Endometrium (tissue), 2 donors: ENCODE results near the gene ZNF407.

Source experiments
- FAIRE-seq: peaks from 2 replicates; lab custom pipeline; 2012; peaks lifted over from hg19 to GRCh38; lab: Jason Lieb, UNC
- donor health status: control.
- donor health status: control.

Gene ZNF407

DNA sequence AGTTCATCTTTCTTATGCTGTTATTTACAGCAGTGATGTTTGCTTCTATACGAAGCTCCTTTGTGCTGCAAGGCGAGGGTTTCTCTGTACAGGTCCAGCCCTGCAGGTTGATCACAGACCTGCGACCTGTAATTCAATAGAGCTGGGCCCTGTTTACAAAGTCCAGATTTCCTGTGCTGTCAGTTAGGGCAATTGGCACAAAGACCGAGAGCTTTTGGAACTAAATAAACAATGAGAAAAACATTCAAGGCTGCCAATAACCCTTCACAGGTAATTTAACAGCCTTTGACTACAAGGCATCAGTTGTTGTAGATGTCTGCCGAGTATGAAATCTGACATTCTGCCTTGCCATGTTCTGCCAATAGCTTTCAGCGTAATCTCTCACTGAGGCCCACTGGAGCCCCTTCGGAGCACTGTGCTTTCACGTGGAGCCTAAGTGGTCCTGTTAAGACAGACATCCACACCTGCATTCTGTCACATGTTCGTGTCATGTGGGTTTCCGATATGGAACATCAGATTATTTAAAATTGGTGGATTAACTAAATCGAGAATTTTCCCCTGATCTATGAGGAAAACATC is 378.8 kb downstream of the ZNF407 start:
- FAIRE-seq: no peak

DNA sequence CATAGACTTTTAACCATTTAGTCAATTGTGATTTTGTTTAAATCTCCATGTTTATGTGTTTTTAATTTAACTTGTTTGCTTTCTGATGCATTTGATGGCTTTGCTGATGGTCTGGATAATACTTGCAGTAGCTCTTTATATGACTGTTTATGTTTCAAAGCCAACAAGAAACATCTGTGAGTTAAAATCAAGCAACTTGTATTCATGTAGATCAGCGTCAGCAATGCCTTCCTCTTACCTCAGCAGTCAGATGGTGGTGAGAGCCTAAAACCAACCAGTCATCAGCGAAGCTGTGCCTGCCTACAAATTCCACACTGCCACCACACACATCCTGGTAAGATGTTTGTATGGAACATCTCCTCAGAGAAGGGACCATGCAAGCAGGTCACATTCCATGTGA is 379.4 kb downstream of the ZNF407 start:
- no peak for FAIRE-seq

DNA sequence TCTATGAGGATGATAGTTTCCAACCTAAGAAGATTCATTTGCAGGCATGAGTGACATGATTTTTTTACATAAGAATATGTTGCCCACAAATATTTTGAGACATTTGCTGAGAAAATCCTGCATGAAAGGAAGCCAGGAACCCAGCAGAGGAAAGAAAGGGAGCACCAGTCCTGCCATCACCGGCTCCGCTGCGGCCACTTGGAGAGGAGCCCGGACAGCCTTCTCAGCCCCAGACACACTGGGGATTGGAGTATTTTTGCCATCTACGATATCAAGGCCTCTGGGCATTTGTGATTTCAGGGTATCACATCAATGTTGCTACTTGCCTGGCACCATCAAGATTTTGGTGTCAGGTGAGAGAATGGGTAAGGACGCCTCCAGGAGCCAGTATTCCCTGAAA is 383.0 kb downstream of the ZNF407 start:
- no peak for FAIRE-seq

DNA sequence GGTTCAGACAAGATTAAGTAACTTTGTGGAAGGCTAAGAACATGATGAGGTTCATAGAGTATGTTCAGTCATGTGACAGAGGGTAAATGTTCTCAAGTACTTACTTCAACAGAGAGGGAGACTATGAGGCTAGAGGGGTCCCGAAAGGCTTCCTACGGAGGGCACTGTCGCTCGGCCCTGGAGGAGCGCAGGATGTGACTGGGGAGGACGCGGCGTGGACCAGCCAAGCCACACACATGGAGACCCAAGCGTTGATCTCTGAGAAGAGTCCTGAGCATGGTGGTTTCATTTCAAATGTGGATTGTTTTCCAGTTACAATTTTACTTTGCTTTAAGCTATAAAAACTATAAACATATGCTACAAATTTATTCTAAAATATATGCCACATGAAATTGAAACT is 383.8 kb downstream of the ZNF407 start:
- FAIRE-seq: no peak

DNA sequence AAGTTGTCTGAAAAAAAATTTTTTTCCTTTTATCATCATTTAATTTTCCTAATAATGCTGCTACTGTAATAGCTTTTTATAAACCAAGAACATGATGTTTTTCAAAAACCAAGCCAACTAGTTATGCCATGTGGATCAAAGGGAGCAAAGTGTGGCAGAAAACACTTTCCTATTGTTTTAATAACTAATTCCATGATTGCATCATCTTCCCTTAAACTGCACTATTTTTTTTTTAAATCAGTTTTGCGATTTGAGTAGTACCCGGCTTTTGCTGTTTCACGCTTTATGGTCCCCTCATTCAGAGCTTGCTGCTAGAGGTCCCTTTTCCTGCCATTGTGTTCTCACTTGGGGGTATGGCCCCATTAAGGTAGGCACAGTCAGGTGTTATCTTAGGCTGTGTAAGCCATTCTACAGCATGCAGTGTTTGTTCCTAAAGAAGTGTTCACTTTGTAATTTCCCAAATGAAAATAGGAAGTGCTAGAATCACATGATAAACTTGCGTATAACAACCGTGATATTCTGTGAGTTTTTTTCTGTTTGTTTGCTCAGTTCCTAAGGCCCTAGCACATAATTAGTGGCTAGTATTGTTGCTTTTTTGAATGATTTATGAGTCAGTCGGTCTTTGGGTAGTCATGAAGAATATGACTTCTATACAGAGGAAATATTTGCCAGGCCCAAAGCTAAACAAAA is 385.4 kb downstream of the ZNF407 start:
- FAIRE-seq: no peak

DNA sequence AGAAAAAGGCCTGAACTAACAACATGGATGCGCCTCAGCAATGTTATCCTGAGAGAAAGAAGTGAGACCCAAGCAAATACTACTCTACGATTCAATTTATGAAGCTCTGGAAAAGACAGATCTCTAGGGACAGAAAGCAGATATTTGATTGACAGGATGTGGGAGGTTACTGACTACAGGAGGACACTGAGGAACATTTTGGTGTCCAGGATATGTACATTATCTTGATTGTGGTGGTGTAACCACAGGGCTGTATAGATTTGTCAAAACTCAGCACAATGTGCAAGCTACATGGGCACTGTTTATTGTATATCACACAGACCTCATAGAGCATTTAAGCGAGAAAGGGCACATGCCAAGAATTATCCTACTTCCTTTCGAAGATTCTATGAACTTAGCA is 391.5 kb downstream of the ZNF407 start:
- FAIRE-seq: no peak

DNA sequence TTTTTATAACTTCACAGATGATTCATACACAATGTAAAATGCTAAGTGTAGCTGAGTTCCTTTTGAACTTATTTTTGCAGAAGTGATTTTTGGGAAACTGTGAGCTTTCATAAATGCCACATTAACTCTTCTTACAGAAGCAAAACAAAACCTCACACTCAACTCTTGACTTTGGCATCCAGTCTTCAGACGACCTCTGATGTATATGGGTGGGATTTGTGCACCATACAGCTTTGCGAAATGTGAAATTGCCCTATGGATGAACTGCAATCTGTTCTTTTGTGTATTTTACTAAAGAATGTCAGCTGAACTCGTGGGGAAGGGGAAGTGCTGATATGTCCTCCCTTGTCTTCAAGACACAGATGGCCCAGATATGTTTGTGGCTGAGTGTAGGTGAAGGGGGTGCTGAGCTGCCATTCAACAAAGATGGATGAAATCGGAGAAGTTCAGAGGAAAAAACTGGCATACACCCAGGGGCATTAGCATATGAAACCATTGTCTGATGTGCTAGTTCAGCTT is 393.0 kb downstream of the ZNF407 start:
- no peak for FAIRE-seq

DNA sequence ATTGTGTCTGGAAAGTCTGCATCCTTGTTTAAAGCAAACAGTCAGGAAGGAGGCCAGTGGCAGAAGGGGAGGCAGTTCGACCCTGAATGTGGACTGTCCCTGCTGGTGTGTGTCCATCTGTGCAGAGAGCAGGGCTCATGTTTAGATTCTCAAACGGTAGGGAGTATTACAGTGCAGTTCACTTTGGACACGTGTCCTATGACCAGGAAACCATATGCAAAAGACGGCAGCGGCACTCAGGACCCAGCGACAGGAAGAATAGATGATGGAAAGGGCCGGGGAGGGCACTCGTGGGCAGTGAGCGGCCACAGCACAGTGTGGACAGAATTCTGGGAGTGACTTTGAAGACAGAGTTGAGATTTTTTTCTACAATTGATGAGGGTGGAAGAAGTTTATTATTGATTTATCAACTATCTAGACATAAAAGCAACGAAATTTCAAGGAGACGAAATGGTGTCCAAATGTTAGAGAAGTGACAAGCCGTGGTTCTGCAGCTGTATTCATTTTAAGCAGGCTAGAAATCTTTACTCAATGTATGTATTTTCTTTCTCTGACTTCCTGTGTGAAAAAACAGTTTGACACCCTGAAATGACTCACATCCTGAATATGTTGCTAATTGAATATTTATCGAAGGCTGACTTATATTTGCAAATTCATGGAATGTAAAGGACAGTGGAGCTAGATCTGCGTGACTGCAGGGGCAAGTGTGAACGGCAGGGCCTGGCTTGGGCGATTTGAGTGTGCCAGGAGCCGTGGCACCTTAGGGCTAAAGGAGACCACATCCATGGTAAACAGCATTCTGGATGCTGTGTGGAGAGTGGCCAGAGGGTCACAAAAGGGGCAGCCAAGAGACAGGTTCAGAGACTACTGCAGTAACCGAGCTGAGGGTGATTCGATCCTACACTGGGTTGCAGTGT is 397.1 kb downstream of the ZNF407 start:
- no peak for FAIRE-seq

DNA sequence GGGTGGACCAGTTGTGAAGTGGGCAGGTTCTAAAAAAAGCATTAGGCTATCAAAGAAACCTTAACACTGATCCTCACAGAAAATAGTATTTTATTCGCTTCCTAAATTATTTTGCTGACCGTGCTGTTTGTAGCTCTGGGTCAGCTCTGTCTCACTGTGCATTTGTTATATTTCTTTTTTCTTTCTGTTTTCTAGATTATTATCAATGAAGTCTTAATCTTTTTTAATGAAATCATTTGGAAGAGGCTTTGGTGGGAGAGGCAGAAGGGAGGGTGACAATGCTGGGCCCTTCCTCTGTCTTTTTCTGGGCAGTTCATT is 397.7 kb downstream of the ZNF407 start:
- no peak for FAIRE-seq

DNA sequence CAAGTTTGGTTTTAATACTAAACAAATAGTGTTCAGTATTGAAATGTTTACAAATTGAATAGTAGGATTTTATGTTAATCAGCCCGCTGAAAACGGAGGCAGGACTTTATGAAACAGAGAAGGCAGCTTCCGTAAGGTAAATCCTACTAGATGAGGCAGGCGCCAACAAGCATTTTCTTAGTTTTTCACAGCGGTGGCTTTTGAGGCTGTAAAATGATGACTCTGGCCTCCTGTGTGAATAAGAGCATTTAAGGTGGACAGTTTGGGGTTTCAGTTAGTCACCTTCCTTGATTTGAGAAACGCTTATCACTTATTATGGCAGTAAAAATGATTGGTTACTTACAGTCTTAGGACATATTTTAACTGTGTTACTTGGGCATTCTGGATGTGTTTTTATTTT is 398.4 kb downstream of the ZNF407 start:
- no peak for FAIRE-seq

DNA sequence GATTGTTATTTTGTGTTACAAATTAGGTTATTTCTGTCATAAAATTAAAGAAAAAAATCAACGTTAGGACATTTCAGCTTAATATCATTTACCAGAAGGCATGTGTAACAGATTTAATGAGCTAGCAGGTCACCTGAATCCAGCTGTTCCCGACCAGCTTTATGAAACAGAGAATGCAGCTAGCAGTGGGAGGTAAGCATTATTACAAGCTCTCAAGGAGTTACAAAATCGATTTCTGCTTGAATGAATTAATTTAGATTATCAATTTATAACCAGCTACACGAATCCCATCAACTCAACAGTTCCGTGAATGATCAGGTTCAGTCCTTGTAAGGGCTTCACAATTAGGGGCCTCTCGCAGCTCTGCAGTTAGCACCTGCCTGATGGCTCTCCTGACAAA is 399.3 kb downstream of the ZNF407 start:
- no peak for FAIRE-seq

DNA sequence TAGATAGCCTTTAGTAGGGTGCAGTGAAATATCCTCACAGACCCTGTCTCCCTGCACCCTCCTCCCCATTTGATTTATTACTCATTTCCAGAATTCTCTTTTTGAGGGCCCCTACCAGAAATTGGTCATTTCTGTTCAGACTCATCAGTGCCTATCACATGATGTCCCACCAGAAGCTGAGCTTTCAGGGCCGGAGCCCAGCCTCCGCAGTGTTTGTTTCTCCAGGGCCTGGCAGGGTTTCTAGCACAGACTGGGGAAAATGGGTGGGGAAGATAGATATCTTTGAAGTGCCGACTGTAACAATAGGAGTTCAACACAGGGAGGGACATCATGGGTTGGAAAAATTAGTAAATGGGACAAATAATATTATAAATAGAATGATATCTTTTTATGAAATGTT is 403.2 kb downstream of the ZNF407 start:
- no peak for FAIRE-seq

DNA sequence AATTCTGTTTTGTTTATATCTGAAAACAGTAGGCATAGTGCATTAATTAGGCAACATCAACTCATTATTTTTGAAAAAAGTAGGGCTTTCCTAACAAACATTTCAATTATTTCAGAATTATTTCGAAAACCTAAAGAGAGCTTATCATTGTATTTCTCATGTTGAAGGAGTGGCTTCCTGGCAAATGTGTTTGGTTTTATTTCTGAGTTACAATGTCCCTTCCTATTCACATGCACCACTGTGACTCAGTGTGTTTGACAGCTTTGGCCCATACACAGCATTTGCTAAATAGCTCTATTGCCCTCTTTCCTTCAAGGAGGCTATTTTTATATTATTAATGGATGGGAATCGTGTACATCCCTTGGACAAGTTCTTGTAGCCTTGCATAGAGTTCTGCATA is 405.4 kb downstream of the ZNF407 start:
- FAIRE-seq: no peak

DNA sequence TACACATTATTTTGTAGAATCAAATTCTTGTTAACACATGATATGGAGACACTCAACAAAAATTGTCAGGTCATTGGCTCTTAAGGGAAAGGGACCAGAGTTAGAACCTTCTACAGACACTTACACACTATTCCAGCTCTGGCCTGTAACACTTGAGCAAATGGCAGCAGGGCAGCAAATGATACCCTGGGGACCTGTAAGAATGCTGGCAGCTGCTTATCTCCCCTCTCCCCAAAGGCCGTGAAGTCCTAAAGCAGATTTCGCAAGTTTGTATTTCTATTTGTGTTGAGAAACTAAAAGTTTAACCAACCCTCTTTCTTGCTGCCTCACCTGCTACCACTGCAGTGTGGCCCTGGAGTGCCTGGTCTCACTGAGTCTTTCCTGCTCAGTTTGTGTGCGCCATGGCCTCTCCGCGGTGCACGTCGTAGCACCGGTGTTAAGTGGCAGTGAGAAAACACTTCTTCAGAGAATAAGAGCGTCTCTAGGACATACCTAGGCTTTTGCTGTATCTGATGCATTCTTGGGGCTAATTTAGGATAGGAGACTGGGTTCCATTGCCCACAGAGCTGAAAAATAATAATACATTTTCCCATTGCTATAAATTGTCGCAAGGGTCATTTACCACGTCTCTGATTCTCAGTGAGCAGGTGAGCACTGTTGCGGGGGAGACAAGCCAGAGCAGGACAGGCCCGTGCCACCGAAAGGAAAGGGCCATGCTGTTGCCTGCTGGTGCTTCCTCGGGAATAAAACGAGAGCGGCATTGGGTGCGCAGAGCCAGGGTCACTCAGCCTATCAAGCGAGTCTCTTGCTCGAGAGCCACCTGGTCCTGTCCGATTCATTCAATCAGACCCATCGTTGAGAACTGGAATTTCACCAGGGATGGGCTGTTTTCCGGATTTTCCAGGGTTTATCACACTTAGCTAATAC is 406.4 kb downstream of the ZNF407 start:
- no peak for FAIRE-seq

DNA sequence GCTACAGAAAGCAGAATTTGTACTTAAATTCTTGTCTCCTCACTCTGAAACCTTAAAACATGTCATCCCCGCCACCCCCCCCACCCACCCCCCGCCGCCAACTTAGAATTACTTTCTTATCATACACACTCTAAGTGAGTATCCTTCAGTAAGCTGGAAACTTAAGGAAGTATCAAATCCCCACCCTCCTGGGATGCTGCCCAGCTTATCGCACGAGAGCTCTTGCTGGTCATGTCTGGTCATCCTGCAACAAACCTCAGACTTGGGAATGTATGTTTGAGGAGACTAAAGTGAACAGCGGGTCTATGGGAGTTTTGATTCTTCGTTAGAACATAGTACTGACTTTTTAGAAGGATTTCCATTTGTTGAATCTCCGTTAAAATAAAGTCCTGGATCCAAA is 408.0 kb downstream of the ZNF407 start:
- FAIRE-seq: no peak

DNA sequence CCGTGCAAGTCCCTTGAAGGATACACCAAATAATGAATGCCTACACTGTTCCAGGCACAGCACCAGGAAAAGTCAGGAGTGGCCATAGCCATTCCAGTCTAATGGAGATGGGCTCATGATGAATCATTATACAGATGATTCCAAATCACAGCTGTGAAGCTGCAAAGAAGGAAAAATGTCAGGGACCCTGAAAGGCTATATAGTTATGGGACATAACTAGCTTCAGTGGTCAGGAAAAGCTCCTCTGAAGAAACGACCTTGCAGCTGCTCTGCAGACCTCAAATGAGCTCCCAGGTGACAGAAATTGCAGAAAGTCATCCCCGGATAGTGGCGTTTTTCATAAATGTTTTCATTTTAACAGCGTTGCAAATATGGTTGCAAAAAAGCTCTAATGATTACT is 410.5 kb downstream of the ZNF407 start:
- no peak for FAIRE-seq

DNA sequence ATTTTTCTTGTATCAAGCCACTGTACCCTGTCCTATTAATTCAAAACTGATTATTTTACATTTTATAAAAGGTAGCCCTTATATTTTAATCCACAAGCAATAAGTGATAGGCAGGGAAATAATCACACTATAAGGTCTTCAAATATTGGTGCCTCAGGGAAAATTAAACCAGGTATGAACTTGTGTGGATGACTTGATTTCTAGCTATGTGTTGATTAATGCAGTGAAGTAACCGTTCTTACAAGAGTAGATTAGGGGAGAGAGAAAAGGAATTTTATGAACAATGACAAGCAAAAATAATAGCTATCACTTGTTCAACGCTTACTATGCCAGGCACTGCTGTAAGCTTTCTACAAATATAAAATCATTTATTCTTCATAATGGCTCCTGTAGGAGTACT is 411.6 kb downstream of the ZNF407 start:
- FAIRE-seq: no peak

DNA sequence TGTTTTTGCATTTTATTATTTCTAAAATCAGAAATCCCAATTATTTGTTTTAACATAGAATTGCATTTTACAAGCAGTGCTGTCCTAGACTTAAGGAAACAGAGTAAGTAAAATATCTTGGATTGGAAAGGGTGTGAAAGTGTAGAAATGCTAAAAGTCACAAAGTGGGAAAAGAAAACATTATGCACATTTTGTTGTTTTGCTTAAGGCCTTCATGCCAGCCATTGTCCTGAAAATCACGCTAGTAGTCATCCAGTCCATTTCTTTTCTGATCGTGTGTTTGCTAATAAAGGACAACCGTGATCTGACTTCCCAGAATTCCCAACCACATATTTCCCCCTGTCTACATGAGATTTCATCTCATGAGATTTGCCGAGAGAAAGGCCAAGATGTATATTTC is 412.2 kb downstream of the ZNF407 start:
- no peak for FAIRE-seq

DNA sequence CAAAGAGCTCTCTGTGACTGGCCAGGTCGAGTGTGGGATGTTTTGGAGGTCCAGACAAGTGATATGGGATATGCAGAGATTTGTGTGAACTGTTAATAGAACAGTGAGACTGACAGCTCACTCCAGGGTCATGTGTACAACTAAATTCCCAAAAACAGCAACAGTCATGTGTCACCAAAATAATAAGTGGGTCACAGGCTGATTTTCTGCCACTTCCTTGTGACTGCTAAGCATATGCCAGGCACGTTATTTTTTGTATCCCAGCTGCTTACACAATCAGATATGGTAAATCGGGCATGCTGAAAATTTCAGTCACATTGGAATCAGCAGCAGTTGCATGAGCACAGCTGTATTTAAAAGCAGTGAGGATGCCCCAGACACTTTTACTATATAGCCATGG is 412.6 kb downstream of the ZNF407 start:
- FAIRE-seq: no peak

DNA sequence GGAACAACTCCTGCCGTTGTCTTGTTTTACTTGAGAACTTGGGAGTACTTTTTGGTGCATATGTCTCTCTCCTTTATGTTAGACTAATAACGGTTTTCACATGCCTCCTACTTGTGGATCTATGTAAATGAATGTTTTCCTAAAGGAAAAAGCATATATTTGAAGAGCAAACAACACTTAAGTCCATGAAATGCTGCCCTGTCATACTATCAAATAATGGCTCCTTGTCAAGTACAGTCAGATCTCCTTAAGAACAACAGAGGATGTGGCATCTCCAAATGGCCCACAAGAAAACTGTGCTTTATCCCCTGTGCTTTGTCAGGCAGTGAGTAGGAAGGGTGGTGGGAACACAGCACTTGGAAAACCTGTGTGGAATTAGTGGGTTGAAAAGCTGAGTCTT is 413.0 kb downstream of the ZNF407 start:
- no peak for FAIRE-seq

DNA sequence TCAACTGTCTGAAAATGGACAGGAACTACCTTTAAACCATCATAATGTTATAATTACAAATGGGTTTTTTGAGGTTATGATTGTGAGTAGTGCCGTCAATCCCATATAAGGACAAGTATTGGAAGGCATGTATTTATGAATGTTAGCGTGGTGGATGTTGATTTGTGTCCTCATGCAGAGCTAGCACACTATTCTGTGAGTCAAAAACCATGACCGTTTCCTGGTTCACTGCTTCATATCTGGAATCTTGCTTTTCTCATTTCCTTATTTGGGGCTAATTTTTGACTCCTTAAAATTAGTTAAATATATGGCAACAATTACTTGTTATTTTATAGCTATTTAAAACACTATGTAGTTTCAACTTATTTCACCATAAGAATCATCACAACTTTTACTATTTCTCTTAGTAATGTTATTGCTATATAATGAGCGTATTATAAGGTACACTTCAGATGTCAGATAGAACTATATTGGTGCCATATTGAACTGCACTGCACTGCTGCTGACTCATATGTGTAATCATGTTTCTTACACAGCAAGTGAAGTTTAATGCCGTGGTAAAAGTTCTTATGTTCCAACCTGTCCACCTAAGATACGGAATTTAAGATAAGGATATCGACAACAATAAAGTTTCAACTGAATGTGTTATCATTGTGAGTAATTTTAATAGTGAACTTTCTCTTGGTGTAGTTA is 418.5 kb downstream of the ZNF407 start:
- FAIRE-seq: no peak

DNA sequence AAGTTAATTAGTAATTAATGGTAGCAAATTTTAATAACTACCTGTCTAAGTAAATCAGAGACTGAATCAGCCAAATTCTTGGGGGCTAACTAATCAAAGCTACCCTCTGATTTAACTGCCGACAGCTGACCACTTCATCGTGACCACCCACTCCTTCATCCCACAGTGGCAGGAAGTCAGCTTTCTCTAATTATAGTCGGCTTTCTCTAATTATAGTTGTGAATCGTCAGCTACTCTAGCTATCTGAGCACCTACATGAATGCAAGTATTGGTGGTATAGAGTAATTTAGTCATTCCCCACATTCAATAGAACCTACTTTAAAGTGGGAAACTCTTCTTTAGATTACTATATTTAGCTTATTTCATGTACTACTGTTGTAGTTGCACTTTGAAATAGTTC is 425.8 kb downstream of the ZNF407 start:
- no peak for FAIRE-seq
